Measurements from ENCODE around the gene LGALS1.

Gene LGALS1

DNA sequence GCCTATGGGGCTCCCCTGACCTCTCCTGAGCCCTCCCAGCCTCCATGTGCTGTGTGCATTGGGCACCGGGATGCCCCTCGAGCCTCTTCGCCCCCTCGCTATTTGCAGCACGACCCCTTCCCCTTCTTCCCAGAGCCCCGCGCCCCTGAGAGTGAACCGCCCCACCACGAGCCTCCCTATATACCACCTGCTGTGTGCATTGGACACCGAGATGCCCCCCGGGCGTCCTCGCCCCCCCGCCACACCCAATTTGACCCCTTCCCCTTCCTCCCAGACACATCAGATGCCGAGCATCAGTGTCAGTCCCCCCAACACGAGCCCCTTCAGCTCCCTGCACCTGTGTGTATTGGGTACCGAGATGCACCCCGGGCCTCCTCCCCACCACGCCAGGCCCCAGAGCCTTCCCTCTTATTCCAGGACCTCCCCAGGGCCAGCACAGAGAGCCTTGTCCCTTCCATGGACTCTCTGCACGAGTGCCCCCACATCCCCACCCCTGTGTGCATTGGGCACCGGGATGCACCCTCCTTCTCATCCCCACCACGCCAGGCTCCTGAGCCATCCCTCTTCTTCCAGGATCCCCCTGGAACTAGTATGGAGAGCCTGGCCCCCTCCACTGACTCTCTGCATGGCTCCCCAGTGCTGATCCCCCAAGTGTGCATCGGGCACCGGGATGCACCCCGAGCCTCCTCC is 50.3 kb downstream of the LGALS1 start:
- DNase-seq (ENCODE audit: low read depth), result no peak

DNA sequence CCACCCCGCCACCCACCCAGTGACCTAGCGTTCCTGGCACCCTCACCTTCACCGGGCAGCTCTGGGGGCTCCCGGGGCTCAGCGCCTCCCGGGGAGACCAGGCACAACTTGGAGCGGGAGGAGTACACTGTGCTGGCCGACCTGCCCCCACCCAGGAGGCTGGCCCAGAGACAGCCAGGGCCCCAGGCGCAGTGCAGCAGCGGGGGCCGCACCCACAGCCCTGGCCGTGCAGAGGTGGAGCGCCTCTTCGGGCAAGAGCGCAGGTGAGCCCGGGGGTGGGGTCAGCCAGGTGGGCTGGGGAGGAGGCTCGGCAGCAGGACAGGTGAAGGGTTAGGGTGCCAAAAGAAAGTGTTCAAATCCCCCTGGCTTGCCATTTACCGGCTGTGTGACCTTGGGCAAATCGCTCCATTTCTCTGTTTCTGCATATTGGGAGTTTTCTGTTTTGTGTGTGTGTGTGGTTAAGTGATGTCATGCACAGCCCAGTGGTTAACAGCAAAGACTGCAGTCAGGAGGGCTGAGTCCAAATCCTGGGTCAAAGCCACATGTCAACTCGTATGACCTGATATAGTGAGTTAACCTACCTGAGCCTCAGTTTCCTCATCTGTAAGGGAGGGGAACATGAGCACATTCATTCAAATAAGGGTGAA is 50.9 kb downstream of the LGALS1 start:
- peak; percentile 53 for DNase-seq (ENCODE audit: low read depth)

DNA sequence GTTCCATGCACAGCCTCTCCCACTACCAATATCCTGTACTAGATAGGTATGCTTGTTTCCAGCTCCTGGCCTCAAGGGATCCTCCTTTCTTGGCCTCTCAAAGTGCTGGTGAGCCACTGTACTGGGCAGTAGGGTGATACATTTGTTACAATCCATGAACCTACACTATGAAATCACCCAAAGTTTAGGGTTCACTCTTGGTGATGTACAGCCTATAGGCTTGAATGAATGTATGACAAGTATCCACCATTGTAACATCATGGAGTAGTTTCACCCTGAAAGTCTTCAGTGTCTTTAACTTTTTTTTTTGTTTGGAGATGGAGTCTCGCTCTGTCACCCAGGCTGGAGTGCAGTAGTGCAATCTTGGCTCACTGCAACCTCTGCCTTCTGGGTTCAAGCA is 53.2 kb downstream of the LGALS1 start:
- no peak for DNase-seq (ENCODE audit: low read depth)
